ENCODE measurements around the gene CD160.
"Not testable (repeated sequence)": the region's sequence is repeated elsewhere in the genome, so short reads cannot be mapped to it uniquely, and the experiment has no call there.

DNA sequence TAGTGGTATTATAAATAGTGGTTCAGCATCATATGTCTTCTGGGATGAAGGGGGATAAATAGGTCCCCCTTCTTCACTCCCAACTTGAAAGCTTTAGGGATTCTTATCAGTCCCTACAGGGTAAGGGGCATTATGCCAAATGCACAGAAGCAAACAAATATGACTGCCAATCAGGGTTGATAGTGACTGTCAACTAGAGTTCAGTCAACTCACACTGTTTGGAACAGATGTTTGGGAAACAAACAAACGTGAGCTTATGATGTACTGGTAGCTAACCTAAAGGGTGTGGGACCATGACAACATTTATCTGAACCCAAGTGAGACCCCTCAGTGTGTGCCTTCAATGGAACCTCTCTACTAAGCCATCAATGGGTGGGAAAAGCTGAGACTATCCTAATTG is 46.1 kb upstream of the CD160 start:
- TF ChIP-seq, protein P1, sequence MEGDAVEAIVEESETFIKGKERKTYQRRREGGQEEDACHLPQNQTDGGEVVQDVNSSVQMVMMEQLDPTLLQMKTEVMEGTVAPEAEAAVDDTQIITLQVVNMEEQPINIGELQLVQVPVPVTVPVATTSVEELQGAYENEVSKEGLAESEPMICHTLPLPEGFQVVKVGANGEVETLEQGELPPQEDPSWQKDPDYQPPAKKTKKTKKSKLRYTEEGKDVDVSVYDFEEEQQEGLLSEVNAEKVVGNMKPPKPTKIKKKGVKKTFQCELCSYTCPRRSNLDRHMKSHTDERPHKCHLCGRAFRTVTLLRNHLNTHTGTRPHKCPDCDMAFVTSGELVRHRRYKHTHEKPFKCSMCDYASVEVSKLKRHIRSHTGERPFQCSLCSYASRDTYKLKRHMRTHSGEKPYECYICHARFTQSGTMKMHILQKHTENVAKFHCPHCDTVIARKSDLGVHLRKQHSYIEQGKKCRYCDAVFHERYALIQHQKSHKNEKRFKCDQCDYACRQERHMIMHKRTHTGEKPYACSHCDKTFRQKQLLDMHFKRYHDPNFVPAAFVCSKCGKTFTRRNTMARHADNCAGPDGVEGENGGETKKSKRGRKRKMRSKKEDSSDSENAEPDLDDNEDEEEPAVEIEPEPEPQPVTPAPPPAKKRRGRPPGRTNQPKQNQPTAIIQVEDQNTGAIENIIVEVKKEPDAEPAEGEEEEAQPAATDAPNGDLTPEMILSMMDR (IDR thresholded peaks at IDR 0.05), result not testable (repeated sequence)
- TF ChIP-seq ZFX (IDR thresholded peaks at IDR 0.05; ENCODE audit: borderline replicate concordance), result not testable (repeated sequence)

Data from 22Rv1 (cell line).